ENCODE measurements around the gene COQ8A. TPM values are rescaled to one million over a fixed set of nuclear protein-coding genes. Genes with fewer than 3 reads are reported as not detected.

COQ8A gene
- total RNA-seq, 4 donors from 2014 or later = 73.1 to 118 (median 80.9) TPM

GRCh38 chr1:226956942-226957713 lies 17.0 kb downstream of the COQ8A start:
- Histone ChIP-seq H3K36me3 (peaks cover 0 to 16% (median 5%) of the 10 kb centered on the region in 4 donors), H3K9me3 (no peaks in the 10 kb centered on the region), H3K4me1 (peaks cover 13 to 52% (median 49%) of the 10 kb centered on the region in 4 donors), H3K27ac (replicated peaks in 1 of 4) (no peak overlapping the region), H3K4me3 (no peak overlapping the region), H3K27me3 (no peaks in the 10 kb centered on the region)
- WGBS = 89% methylated on average over 6 of the region's 6 CpGs
- intact Hi-C loops (cut with DNase I) = no loop called here
- DNase-seq (ENCODE audit: extremely low spot score) = no peak
- TF ChIP-seq CTCF (IDR thresholded peaks at IDR 0.05) (no peak), EP300 (IDR thresholded peaks at IDR 0.05) (no peak), POLR2A (IDR thresholded peaks at IDR 0.05; ENCODE audit: low read depth) (no peak), POLR2AphosphoS5 (IDR thresholded peaks at IDR 0.05) (no peak)

GRCh38 chr1:226957714-226958113 lies 17.6 kb downstream of the COQ8A start:
- intact Hi-C loops (cut with DNase I) = no loop called here
- Histone ChIP-seq H3K4me1 (peaks cover 14 to 46% (median 43%) of the 10 kb centered on the region in 4 donors), H3K36me3 (peaks cover 0 to 22% (median 11%) of the 10 kb centered on the region in 4 donors), H3K27ac (replicated peaks in 1 of 4) (no peak overlapping the region), H3K9me3 (no peaks in the 10 kb centered on the region), H3K27me3 (no peaks in the 10 kb centered on the region), H3K4me3 (no peak overlapping the region)
- no peak for DNase-seq (ENCODE audit: extremely low spot score)
- WGBS = 85% methylated on average over 11 of the region's 11 CpGs
- TF ChIP-seq CTCF (IDR thresholded peaks at IDR 0.05) (no peak), EP300 (IDR thresholded peaks at IDR 0.05) (no peak), POLR2AphosphoS5 (IDR thresholded peaks at IDR 0.05) (no peak)

- TF ChIP-seq POLR2A (IDR thresholded peaks at IDR 0.05; ENCODE audit: low read depth) = no peak
- TF ChIP-seq CTCF (IDR thresholded peaks at IDR 0.05) = no peak
- H3K4me1 ChIP-seq = peaks cover 16 to 42% (median 41%) of the 10 kb centered on the region in 4 donors
- no peaks in the 10 kb centered on the region for H3K27me3 ChIP-seq
- WGBS = 95% methylated on average over 11 of the region's 13 CpGs
- intact Hi-C loops (cut with DNase I) = no loop called here
- peaks cover 0 to 27% (median 17%) of the 10 kb centered on the region in 4 donors for H3K36me3 ChIP-seq
- no peaks in the 10 kb centered on the region for H3K9me3 ChIP-seq
- no peak overlapping the region for H3K4me3 ChIP-seq
- no peak overlapping the region for H3K27ac ChIP-seq (replicated peaks in 1 of 4)
- DNase-seq (ENCODE audit: extremely low spot score) = no peak
Observed at GRCh38 chr1:226958300-226958699, 18.2 kb downstream of the COQ8A start.

GRCh38 chr1:226960256-226960655 lies 20.2 kb downstream of the COQ8A start:
- TF ChIP-seq POLR2A (IDR thresholded peaks at IDR 0.05; ENCODE audit: low read depth) (no peak), POLR2AphosphoS5 (IDR thresholded peaks at IDR 0.05) (no peak), EP300 (IDR thresholded peaks at IDR 0.05) (no peak), CTCF (IDR thresholded peaks at IDR 0.05) (no peak)
- Histone ChIP-seq H3K9me3 (no peaks in the 10 kb centered on the region), H3K27me3 (no peaks in the 10 kb centered on the region), H3K36me3 (peaks cover 0 to 36% (median 33%) of the 10 kb centered on the region in 4 donors), H3K4me1 (peaks cover 31 to 40% (median 38%) of the 10 kb centered on the region in 4 donors), H3K4me3 (no peak overlapping the region), H3K27ac (replicated peaks in 1 of 4) (no peak overlapping the region)
- no peak for DNase-seq (ENCODE audit: extremely low spot score)
- intact Hi-C loops (cut with DNase I) = no loop called here
- 91% methylated on average over 4 of the region's 5 CpGs for WGBS

All from esophagus muscularis mucosa (tissue), 4 donors.